ENCODE results near the gene MLST8.

MLST8 gene

DNA sequence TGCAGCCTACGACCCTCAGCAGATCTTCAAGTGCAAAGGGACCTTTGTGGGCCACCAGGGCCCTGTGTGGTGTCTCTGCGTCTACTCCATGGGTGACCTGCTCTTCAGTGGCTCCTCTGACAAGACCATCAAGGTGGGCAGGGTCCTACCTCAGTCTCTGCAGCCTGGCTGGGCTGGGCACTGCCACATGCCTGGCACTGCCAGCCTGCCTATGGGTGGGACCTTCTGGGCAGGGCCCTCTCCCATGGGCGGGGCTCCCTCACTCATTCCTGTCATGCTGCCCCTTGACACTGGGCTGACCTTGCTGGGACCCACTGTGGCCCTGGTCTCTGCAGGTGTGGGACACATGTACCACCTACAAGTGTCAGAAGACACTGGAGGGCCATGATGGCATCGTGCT lies 31.3 kb upstream of the MLST8 start:
- DNase-seq, result no peak

DNA sequence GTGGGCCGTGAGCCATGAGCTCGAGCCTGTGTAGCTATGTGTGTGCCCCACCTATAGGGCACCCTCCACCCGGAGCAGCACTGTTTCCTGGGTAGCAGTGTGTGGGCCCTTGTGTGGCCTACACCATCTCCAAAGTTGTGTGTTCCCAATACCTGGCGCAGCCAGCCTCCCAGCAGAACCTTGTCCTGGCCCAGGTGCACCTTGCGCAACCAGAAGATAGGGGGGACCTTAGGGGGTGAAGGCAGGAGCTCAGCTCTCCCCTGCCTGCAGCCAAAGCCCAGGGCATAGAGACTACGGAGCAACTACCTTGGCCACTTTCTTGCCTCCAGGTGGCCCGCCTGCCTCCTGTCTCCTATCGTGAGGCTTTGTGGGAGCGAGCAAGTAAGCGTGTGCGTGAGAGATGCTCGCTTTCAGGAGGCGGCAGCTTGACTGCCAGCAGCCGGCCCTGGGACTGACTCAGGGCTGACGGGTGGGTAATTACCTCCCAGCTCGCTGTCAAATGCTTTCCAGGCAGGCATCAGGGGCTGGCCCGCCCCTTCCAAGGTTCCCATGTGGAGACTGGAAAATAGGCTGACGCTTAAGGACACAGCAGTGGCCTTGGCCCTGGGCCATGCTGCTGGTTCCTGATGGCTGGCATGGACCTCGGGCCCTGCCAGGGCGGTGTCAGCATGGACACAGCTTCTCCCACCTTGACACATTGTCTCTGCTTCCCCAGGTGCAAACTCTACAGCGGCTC lies 30.7 kb upstream of the MLST8 start:
- no peak for DNase-seq

DNA sequence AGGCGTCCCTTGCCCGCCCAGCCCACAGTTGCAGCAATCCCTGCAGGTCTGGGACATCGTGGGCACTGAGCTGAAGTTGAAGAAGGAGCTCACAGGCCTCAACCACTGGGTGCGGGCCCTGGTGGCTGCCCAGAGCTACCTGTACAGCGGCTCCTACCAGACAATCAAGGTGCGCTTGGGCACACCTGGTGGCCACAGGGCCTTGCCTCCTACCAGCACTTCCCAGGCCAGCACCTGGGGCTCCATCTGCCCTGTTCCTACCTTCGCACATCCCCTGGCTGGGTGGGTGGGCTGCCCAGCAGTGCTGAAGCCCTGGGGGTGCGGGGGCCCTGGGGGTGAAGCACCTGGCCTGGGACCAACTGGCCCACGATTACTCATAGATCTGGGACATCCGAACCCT lies 29.8 kb upstream of the MLST8 start:
- DNase-seq, result no peak

DNA sequence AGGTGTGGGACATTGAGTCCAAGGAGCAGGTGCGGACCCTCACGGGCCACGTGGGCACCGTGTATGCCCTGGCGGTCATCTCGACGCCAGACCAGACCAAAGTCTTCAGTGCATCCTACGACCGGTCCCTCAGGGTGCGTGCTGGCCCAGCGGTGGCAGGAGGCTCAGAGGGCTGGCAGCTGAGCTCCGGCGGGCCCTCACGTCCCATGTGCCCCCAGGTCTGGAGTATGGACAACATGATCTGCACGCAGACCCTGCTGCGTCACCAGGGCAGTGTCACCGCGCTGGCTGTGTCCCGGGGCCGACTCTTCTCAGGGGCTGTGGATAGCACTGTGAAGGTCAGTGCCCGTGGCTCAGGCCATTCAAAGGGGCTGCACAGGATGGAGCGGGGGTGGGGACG lies 29.2 kb upstream of the MLST8 start:
- no peak for DNase-seq

DNA sequence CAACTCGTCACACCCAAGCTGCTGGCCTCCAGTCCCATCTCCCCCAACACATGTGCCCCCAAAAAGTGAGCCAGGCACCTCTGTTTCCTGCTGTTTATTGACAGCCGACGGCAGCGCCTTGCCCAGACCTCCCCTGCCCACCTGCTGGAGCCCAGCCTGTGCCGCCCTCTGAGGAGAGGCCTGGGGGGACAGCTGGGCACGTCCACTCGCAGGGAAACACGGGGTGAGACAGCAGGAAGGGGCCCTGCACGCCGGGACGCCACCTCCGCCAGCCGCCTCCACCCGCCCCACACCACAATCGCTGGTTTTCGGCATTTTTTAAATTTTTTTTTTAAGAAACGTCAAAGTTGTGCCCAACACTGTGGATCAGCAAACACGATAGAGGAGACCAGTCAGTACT lies 28.2 kb upstream of the MLST8 start:
- DNase-seq, result no peak

DNA sequence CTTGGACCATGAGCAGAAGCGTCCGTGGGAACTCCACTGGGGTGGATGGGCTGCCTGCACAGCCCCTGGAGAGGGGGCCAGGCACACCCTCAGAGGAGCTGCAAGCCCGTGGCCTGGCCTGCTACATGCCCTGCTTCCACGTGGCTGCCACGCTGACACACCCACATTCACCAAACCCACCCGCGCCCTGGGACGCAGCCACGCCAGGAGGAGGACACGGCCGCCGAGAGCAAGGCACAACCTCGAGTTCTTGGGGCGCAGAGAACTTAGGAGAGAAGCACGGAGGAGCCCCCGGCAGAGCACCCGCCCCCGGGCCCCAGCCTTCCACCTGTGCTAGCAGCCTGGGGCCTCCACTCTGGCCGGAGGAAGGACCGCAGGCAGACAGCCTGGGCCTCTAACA lies 27.7 kb upstream of the MLST8 start:
- no peak for DNase-seq

DNA sequence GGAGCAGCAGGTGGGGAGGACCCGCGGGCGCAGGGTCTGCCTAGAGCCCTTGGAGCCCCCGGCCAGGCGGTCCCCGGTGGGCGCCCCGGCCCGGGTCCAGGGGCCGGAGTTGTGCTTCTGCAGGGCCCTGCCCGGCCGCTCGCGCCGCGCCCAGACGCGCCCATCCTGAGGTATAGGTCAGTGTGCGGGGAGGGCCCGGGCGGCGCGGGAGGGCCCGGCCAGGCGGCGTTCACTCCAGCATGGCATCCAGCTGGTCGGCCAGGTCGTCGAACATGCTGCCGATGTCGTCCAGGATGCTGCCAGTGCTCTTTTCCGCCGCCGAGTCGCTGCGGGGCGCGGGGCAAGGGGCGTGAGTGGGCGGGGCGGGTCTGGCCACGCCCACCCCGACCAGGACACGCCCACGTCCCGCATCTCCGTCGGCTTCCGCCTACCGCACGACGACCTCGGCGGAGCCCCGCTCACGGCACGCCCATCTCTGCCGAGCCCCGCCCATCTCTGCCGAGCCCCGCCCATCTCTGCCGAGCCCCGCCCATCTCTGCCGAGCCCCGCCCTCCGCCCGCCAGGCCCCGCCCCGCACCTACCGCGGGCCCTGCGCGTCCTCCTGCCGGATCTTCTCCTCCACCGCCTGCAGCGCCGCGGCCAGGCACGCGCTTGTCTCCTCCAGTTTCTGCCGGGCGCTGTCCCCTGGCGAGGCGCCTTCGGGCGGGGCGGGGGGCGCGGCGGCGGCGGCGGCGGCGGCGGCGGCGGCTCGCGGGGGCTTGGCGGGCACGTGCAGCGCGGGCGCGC lies 26.7 kb upstream of the MLST8 start:
- DNase-seq, result no peak

DNA sequence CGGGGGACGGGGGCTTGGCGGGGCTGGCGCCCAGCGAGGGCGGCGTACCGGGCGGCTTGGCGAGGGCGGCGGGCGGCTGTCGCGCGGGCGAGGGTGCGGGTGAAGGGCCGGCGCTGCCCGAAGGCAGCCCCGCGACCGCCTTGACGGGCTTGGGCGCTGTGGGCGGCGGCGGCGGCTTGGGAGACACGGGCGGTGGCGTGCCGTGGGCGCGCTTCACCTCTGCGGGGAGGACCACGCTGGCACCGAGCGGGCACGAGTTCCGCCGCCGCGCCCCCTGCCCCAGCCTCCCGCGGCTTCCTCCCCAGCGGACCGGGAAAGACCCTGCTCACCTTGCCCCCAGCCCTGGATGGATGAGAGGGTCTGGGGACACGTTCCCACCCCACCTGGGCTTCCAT lies 26.1 kb upstream of the MLST8 start:
- no peak for DNase-seq

DNA sequence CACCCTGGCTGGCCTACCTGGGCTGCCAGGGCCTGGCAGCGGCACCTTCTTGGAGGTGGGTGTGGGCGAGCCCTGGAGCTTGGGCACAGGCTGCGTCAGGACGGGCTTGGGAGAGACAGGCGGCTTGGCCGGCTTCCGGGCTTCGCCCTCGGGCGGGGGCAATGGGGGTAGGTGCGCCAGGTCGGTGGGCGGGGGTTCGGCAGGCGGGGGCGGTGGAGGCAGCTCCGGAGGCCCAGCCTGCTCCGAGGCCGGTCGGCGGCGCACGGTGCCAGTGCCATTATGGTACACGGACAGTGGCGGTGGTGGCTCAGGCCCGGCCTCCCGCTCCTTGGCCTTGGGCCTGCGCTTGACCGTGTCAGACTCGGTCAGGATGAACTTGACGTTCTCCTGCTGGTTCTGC lies 25.7 kb upstream of the MLST8 start:
- no peak for DNase-seq

DNA sequence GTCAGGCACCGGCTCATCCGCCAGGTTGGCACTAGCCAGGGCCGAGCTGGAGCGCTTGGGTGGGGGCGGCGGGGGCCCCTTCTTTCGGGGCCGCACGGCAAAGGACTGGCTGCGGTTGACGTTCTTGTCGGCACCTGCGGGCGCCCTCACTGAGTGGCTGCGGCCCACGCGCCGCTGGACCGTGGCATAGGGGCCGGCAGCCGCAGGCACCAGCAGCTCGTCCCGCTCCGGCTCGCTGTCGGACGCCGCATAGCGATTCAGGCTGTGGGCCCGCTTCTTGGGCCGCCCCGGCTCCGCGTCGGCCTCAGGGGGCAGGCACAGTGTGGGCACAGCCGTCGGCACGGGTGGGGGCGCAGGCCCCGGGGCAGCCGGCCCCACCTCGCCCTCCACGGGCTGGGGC lies 24.8 kb upstream of the MLST8 start:
- DNase-seq, result no peak

DNA sequence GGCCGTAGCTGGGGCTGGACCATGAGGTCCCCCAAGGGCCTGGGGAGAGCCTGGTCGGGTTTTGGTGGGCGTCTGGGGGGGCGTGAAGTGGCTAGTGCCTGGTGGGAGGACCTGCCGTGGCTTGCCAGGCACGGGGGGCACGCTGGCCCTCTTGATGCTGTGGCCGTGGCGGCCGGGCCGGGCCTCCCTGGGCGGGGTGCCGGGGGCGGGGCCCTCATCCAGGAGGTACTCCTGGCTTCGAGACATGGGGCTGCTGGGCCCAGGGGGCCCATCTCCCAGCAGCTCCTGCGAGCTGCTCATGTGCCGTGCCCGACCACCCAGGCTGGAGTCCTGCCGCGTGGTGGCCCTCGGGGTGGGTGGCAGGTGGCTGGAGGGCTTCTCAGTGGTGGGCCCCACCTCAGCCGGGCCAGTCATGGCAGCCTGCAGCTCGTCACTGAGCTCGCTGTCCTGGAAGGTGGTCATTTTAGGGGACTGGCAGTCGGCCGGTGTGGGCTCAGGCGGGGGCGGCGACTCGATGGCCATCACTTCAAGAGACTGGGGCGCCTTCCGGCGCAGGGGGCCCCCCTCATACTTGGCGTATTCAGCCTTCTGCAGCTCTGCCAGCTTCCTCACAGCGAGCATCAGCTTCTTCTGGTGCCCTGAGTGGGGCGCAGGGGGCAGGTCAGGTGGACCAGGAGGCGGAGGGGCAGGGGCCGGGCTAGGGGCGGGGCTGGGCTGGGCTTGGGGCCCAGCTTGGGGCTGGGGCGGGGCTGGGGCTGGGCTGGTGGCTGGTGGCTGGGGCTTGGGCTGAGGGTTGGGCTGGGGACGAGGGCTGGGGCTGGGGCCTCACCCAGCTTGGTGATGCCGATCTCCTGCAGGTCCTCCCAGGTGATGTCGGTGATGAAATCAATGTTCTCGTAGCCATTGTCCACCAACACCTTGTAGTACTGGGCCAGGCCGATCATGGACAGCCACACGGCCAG lies 24.0 kb upstream of the MLST8 start:
- no peak for DNase-seq

DNA sequence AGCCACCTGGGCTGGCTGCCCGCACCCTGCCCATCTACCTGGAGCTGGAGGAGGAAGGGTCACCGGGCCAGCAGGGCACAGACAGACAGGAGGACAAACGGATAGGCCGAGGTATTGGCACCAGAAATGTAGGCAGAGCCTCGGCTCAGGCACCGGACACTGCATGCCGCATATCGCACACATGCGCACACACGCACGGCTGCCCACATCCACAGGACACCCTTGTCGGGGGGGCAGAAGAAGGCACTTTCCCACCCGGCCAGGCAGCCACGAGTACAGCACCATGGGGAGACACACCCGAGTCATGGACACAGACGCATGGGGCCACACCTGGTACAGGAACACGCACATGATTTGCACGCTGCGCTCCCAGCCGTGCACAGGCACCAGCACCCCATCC lies 23.3 kb upstream of the MLST8 start:
- no peak for DNase-seq

DNA sequence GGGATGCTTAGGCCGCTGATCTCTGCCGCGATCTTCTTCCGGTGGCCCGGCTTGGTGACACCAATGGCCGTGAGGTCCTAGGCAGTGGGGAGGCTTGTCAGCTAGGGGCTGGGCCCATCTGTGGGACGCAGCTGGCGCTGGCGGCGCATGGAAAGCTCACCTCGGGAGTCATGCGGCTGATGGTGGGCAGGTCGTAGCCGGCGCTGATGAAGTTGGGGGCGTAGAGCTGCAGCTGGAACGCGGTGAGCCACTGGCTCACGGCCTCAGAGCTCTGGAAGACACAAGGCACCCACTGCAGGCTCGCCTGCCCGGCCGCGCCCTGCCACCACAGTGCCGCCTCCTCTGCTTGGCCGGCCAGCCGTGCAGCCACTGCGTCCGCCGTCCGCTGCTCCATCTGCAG lies 21.6 kb upstream of the MLST8 start:
- no peak for DNase-seq

DNA sequence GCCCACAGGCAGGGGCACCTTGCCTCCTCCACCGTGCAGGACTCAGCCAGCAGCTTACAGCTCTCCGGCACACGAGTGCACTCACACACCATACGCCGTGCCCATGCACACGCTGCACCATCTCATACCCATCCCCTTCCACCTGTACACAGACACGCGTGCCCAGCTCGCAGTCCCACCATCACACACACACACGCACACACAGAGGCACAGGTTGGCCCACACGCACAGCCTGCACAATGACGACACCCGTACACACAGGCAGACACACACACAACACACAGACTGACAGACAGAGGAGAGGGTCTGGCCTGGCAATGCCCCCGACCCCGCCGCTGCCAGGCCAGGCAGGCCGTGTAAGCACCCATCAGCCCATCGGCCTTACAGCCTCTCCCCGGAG lies 20.9 kb upstream of the MLST8 start:
- DNase-seq, result no peak

DNA sequence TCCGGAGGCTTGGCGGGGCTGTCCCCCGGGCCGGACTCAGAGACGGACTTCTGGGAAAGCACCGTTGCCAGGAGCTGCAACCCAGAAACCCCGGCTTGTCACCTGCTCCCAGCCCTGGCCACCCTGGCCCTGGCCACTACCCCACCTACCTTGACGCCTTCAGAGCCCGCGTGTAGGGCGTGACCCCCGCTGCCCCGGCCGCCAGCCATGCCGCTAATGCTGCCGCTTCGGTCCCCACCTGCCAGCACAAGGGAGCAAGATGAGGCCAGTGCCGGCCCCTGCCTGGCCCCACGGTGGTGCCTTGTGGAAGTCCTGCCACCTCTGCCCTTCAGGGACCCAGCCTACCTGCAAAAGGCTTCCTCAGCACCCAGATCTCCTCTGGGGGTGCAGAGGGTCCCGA lies 20.3 kb upstream of the MLST8 start:
- no peak for DNase-seq

DNA sequence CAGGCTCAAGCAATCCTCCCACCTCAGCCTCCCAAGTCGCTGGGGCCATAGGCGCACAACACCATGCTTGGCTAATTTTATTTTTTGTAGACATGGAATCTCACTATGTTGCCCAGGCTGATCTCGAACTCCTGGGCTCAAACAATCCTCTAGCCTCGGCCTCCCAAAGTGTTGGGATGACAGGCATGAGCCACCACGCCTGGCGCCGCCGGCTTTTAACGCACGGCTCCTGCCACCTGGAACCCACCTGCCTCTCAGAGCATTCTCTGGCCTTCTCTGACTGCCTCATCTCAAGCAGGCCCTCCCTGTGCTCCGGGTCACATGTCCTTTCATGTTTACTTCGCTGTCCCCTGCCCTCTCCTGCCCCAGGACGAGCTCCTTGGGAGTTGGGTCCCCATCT lies 19.2 kb upstream of the MLST8 start:
- DNase-seq, result no peak

DNA sequence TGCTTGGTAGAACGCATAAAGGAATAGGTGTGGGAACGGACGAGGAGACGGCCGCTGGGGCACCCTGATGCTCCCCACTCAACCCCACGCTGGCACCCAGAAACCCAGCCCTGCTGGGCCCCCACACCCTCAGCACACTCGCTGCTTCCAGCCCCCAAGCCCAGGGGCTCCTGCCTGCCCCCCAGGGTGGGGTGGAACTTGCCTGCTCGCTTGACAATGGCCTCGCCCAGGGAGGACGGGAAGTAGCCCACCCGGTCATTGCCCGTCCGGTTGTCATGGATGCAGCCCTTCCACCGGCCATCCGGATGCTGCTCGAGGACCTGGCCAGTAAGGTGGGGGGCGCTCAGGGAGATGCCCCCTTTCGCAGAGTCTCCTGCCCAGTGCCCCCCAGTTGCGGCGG lies 18.7 kb upstream of the MLST8 start:
- DNase-seq, result no peak

DNA sequence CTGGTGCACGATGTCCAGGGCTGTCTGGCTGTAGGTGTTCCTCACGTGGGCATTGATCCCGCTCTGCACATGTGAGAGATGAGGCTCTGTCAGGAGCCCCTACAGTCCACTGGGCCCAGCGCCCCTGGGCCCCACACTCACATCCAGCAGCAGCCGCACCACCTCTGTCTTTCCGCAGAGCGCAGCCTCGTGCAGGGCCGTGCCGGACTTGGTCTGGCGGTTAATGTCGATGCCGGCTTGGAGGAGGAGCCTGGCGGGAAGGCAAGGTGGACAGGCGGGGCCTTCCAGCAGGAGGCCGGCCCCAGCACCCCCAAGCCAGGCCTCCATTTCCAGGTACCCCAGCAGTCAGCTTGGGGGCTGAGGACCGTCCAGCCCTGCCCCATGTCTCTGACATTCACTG lies 18.0 kb upstream of the MLST8 start:
- DNase-seq, result no peak

DNA sequence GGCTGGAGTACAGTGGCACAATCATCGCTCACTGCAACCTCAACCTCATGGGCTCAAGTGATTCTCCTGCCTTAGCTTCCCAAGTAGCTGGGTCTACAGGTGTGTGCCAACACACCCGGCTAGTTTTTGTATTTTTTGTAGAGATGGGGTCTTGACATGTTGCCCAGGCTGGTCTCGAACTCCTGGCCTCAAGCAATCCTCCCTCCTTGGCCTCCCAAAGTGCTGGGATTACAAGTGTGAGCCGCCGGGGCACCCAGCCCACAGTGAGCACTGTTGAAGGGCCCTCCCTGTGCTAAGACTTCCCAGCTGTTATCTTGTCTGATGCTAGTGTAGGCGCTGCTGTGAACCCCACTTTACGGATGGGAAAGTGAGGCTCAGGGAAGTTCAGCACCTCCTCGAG lies 16.9 kb upstream of the MLST8 start:
- no peak for DNase-seq

DNA sequence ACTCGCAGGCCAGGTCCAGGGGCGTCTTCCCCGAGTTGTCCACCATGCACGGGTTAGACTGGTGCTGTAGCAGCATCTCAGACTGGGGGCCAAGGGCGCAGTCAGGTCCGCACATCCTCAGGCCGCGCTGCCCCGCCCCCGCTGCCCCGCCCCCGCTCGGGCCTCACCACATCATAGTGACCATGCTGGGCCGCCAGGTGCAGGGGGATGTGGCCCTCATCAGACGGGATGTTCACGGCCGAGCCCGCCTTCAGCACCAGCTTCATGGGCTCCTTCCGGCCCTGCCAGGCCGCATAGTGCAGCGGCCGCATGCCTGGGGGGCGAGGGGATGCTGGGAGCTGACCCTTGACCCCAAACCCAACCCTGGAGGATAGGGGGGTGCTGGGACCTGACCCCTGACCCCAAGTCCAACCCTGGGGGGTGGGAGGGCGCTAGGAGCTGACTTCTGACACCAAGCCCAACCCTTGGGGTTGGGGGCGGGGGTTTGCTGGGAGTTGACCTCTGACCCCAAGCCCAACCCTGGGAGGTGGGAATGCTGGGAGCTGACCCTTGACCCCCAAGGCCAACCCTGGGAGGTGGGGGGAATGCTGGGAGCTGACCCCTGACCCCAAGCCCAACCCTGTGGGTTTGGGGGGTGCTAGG lies 15.9 kb upstream of the MLST8 start:
- no peak for DNase-seq

DNA sequence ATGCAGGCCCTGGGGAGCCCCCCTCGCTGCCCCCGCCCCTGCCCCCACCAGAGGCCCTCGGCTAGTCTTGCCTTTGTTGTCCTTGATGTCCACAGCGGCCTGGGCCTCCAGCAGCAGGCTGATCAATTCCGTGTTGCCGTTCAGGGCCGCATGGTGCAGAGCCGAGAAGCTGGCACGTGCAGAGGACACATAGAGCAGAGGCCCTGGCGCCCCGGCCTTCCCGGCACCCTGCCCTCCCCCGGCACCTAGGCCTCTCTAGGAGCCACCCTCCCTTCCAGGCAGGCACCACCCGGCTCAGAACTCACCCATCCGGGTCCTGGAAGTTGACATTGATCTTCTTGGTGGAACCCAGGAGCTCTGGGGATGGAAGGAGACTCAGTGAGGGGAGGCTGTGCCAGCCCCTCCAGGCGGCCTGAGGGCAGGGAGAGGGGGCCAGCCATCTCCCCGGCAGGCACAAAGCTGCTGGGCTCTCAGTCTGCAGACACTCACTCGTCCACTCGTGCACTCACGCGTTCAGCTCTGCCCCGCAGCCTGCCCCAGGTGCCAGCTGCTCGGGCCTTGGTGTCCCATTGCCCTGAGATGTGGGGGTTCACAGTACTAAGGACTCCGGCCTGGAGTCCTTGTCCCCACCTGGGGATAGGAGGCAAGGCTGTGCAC lies 15.1 kb upstream of the MLST8 start:
- no peak for DNase-seq

DNA sequence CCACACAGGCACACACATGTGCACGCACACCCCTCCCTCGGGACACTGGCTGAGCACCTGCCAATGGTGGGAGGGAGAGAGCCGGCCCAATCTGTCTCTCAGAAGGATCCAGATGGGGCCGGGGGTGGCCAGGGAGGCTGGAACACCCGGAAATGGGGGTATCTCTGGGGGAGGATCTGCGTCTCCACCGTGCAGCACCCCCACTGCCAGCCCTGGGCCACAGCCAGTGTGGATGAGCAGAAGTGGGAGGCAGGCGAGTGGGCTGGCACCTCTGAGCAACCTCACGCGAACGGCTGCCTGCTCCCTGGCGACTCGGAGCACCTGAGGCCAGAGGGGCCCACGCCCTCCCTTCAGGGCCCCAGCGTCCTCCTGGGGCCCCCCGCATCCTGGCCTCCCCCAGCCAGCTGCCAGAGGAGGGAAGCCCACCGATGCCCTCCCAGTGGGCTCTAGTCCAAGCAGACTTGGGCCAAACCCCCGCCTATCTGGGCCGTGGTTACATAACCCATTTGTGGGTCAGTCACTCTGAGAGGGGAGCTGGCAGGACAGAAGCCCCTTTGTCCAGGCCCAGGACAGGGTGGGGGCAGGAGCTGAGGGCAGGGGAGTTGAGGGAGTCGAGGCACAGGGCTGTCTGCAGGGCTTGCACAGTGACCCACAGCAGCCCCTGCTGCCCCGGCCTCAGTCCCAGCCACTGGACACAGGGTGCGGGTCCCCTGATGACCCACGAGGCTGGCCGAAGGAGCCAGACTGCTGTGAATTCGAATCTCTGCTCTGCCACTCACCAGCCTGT lies 14.4 kb upstream of the MLST8 start:
- DNase-seq, result no peak

Data from KG1 (cell line).